ENCODE measurements around the gene RNF213. TPM values are rescaled to one million over a fixed set of nuclear protein-coding genes. Genes with fewer than 3 reads are reported as not detected.

The RNF213 gene
- total RNA-seq, 1 donor from 2014 or later, result 120 TPM

DNA sequence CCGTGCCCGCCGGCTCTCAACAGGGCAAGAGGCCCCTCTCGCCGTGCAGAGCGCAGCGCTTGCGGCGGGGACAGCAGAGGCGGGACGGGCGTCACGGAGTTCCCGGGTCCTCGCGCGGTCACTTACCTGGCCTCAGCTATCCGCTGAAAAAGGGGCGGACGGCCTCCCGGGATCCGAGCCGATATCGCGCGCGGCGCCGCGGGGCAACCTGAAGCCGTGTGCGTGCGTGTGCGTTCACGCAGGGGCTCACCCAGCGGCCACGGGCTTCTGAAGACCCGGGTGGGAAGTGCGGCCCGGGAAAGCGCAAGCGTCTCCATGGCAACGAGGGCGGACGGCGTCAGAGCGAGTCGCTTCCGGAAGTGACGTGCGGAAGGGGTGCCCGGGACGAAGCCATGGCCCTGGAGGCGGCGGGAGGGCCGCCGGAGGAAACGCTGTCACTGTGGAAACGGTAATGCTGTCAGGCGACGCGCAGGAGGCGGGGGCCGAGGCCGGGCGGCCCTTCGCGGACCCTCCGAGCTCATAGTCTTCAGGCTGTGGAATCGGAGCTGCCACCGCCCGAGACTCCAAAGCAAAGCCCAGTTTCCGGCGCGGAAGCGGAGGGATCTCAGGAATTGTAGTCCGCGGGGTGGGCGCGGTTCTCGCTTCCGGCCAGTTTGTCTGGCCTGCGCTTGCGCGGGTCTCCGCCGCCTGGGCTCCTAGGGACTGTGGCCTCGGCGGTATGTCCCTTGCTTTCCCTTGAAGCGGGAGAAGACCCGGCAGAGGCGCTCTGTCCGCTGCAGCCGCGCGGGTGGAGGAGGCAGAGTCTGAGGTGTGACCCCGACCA is 154.4 kb downstream of the RNF213 start, which contains the start of gene ENDOV:
ENDOV (plus strand) TSS at position 365 of the 823 bp plus-strand sequence; CDS start at position 393, 28 bp downstream.
- FAIRE-seq, result no peak
- TF ChIP-seq, protein P1, sequence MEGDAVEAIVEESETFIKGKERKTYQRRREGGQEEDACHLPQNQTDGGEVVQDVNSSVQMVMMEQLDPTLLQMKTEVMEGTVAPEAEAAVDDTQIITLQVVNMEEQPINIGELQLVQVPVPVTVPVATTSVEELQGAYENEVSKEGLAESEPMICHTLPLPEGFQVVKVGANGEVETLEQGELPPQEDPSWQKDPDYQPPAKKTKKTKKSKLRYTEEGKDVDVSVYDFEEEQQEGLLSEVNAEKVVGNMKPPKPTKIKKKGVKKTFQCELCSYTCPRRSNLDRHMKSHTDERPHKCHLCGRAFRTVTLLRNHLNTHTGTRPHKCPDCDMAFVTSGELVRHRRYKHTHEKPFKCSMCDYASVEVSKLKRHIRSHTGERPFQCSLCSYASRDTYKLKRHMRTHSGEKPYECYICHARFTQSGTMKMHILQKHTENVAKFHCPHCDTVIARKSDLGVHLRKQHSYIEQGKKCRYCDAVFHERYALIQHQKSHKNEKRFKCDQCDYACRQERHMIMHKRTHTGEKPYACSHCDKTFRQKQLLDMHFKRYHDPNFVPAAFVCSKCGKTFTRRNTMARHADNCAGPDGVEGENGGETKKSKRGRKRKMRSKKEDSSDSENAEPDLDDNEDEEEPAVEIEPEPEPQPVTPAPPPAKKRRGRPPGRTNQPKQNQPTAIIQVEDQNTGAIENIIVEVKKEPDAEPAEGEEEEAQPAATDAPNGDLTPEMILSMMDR (IDR thresholded peaks at IDR 0.05; ENCODE audit: insufficient read depth, low read depth, low read length), result no peak
- no peak for TF ChIP-seq EZH2 (IDR thresholded peaks at IDR 0.05; ENCODE audit: insufficient read depth, low read length)

DNA sequence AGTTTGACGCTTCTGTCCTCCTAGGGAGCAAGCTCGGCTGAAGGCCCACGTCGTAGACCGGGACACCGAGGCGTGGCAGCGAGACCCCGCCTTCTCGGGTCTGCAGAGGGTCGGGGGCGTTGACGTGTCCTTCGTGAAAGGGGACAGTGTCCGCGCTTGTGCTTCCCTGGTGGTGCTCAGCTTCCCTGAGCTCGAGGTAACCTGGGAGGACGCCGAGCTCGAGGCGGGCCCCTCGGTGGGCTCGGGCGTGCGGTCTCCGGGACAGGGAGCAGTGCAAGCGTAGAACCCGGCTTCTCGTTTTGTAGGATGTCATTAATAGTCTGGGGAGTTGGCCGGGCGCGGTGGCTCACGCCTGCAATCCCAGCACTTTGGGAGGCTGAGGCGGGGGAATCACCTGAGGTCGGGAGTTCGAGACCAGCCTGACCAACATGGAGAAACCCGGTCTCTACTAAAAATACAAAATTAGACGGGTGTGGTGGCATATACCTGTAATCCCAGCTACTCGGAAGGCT is 155.0 kb downstream of the RNF213 start:
- Histone ChIP-seq H3K9me3 (ENCODE audit: insufficient read depth, low read depth, low read length) (no peaks in the 10 kb centered on the region), H3K27me3 (ENCODE audit: insufficient read depth, low read length) (no peaks in the 10 kb centered on the region), H3K9ac (ENCODE audit: low read length) (peak overlapping the region; percentile 97), H3K4me2 (ENCODE audit: low read length) (peak overlapping the region; percentile 98), H3K27ac (ENCODE audit: low read depth, low read length) (peak overlapping the region; percentile 99), H3K4me3 (ENCODE audit: insufficient read depth, low read depth, low read length) (peak overlapping the region; percentile 93), H3K4me1 (ENCODE audit: insufficient read depth, low read length) (peaks cover 10% of the 10 kb centered on the region), H3K79me2 (ENCODE audit: insufficient read depth, low read length) (peaks cover 31% of the 10 kb centered on the region), H2AFZ (ENCODE audit: low read depth, low read length) (peak overlapping the region; percentile 97), H3K36me3 (ENCODE audit: insufficient read depth, low read length) (peaks cover 8% of the 10 kb centered on the region), H4K20me1 (ENCODE audit: insufficient read depth, low read length) (peaks cover 43% of the 10 kb centered on the region)
- Mint-ChIP-seq H3K27me3 (ENCODE audit: low read depth, unreplicated experiment) (peaks cover 15% of the 10 kb centered on the region), H3K27ac (ENCODE audit: unreplicated experiment) (peak overlapping the region; percentile 94), H3K36me3 (ENCODE audit: low read depth, unreplicated experiment) (peaks cover 9% of the 10 kb centered on the region), H3K9me3 (ENCODE audit: unreplicated experiment) (no peaks in the 10 kb centered on the region), H3K4me1 (ENCODE audit: low read depth, unreplicated experiment) (peaks cover 15% of the 10 kb centered on the region), H3K4me3 (ENCODE audit: unreplicated experiment) (peak overlapping the region; percentile 91)
- no peak for FAIRE-seq
- DNase-seq (ENCODE audit: low read depth), result no peak
- no peak for TF ChIP-seq EZH2 (IDR thresholded peaks at IDR 0.05; ENCODE audit: insufficient read depth, low read length)
- TF ChIP-seq, protein P1 (IDR thresholded peaks at IDR 0.05; ENCODE audit: insufficient read depth, low read depth, low read length), result no peak

More for the DNA sequence above, 154.4 kb downstream of the RNF213 start, which contains the start of gene ENDOV:
- Histone ChIP-seq H3K79me2 (ENCODE audit: insufficient read depth, low read length) (peaks cover 31% of the 10 kb centered on the region), H3K27ac (ENCODE audit: low read depth, low read length) (peak within 1 kb of the TSS; percentile 99), H3K36me3 (ENCODE audit: insufficient read depth, low read length) (peaks cover 8% of the 10 kb centered on the region), H3K9ac (ENCODE audit: low read length) (peak within 1 kb of the TSS; percentile 97), H3K4me2 (ENCODE audit: low read length) (peak within 1 kb of the TSS; percentile 98), H3K27me3 (ENCODE audit: insufficient read depth, low read length) (no peaks in the 10 kb centered on the region), H3K4me3 (ENCODE audit: insufficient read depth, low read depth, low read length) (peak within 1 kb of the TSS; percentile 93), H4K20me1 (ENCODE audit: insufficient read depth, low read length) (peaks cover 38% of the 10 kb centered on the region), H2AFZ (ENCODE audit: low read depth, low read length) (peak within 1 kb of the TSS; percentile 97), H3K9me3 (ENCODE audit: insufficient read depth, low read depth, low read length) (no peaks in the 10 kb centered on the region), H3K4me1 (ENCODE audit: insufficient read depth, low read length) (peaks cover 10% of the 10 kb centered on the region)
- H3K27ac Mint-ChIP-seq (ENCODE audit: unreplicated experiment), result peak within 1 kb of the TSS; percentile 94
- peaks cover 9% of the 10 kb centered on the region for H3K36me3 Mint-ChIP-seq (ENCODE audit: low read depth, unreplicated experiment)
- H3K27me3 Mint-ChIP-seq (ENCODE audit: low read depth, unreplicated experiment), result peaks cover 15% of the 10 kb centered on the region
- DNase-seq (ENCODE audit: low read depth), result peak; percentile 92
- H3K4me3 Mint-ChIP-seq (ENCODE audit: unreplicated experiment), result peak within 1 kb of the TSS; percentile 91
- H3K4me1 Mint-ChIP-seq (ENCODE audit: low read depth, unreplicated experiment), result peaks cover 15% of the 10 kb centered on the region
- H3K9me3 Mint-ChIP-seq (ENCODE audit: unreplicated experiment), result no peaks in the 10 kb centered on the region
